DMS153 treated with DMSO at 0.1 percent for 48 hours (cell line): Measurements from ENCODE around the gene SUPT6H.
A peak's percentile ranks its signal among the peaks of the same experiment; 100 is the strongest.
"Not testable (repeated sequence)": the region's sequence is repeated elsewhere in the genome, so short reads cannot be mapped to it uniquely, and the experiment has no call there.

Experiments
- DNase-seq: peaks from one replicate; lab custom pipeline; 2025; ENCODE audit not compliant: unreplicated experiment; lab: John Stamatoyannopoulos, UW

The SUPT6H gene

GRCh38 chr17:28717578-28718332 is 55.8 kb downstream of the SUPT6H start, which contains the start of gene RAB34:
Gene RAB34 (minus strand): TSS chr17:28717868. CDS start chr17:28717266, 602 bp downstream.
- DNase-seq, result peak; percentile 66

DNA sequence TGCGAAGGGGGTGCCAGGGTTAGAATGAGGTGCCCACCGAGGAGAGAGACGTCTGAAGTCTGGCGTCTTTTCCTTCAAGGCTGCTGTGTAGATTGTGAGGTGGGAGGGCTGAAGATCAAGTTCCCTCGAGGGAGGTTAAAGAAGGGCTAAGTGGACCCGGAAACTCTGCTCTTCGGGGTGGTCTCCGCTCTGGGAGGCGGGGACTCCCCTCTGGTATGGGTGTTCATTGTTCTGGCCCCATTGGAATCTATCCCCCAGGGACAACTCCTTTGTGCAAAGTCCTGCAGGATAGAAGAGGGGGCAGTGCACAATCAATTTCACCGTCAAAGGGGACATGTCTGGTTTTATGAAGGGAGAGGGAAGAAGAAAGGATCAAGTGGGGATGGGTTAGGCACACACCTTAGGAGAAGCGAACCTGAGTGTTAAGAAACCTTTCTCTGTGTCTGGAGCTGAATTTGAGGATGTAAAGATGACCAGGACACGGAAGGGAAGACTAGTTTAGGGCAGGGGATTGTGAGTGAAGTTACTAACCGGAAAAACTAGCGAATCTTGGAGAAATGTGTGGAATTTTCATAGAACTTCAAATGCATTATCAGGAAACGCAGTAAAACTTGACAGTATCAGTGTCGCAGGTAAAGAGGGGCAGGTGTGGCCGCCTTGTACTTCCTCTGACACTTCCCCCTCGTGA is 56.5 kb downstream of the SUPT6H start:
- no peak for DNase-seq

DNA sequence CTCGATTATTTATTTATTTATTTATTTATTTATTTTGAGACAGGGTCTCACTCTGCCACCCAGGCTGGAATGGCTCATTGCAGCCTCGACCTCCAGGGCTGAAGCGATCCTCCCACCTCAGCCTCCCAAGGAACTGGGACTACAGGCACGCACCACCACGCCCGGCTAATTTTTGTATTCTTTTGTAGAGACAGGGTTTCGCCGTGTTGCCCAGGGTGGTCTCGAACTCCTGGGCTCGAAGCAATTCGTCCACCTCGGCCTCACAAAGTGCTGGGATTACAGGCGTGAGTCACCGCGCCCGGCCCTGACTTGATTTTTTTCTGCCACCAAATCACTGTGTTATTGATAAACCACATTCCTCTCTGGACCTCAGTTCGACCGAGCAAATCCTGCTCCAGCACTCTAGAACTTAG is 57.0 kb downstream of the SUPT6H start:
- DNase-seq, result no peak

DNA sequence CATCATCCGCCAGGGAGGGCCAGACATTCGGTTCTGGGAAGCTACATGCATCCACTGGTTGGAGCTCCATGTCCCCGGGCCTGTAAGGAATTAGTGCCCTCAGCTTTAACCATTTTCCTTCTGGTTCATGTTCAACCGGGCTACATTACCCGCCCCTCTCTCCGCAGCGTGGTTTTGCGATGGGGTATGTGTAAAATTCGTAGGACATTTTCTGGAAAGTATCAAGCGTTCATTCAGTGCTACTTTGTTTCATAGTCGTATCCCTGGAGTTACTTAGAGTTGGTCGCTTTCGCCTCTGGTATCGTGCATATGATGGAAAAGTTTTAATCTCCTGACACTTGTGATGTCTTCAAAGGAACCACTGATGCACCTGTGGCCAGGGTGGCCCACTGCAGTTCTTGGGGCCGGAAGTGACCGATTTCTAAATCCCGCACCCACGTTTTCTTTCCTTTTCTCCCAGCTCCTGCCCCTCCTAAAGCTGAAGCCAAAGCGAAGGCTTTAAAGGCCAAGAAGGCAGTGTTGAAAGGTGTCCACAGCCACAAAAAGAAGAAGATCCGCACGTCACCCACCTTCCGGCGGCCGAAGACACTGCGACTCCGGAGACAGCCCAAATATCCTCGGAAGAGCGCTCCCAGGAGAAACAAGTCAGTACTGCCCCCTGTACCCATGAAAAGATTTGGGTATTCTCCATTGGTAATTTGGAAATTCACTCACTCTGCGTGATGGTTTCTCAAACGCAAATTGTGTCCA is 58.4 kb downstream of the SUPT6H start:
- DNase-seq, result no peak

DNA sequence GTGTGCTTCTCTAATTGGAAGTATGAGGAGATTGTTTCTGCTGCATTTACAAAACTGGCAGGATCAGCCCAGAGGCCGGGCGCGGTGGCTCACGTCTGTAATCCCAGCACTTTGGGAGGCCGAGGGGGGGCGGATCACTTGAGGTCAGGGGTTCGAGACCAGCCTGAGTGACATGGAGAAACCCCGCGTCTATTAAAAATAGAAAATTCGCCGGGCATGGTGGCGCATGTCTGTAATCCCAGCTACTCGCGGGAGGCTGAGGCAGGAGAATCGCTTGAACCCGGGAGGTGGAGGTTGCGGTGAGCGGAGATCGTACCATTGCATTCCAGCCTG is 59.0 kb downstream of the SUPT6H start:
- DNase-seq, result not testable (repeated sequence)

DNA sequence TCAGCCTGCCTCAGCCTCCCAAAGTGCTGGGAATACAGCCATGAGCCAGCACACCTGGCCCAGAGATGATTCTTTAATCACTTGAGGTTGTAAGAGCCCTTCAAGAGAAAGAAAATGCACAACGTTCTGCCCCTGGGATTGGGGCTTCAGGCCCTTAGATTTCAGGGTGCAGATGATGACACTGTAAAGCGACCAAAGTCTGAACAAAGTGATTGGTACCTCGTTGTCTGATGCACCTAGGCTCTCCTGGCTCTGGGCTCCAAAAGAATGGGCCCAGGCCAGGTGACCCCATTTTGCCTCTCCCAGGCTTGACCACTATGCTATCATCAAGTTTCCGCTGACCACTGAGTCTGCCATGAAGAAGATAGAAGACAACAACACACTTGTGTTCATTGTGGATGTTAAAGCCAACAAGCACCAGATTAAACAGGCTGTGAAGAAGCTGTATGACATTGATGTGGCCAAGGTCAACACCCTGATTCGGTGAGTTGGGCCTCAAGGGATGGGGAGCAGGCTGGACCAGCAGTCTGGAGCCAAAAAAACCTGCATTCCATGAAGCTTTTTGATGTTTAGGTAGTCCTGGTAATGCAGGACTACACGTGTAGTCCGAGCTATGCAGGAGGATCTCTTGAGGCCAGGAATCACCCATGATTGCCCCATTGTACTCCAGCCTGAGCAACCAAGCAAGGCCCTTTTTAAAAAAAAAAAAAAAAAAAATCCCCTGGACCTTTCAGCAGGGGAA is 60.6 kb downstream of the SUPT6H start:
- no peak for DNase-seq

GRCh38 chr17:28723159-28723835 is 61.3 kb downstream of the SUPT6H start:
- DNase-seq, result no peak

DNA sequence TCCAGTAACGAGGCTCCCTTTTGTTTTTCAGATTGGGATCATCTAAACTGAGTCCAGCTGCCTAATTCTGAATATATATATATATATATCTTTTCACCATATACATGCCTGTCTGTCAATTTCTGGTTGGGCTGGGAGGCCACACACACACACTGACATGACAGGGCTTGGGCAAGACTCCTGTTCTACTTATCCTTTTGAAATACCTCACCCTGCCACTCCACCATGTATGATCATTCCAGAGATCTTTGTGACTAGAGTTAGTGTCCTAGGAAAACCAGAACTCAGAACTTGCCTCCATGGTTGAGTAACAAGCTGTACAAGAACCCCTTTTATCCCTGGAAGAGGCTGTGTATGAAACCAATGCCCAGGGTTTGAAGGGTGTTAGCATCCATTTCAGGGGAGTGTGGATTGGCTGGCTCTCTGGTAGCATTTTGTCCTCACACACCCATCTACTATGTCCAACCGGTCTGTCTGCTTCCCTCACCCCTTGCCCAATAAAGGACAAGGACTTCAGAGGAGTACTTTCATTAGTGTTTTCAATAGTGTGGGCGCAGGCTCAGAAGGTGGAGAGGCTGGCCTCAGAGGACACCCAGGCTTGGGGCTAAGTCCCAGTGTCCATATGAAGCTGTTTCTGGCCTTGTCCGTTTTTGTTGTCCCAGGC is 62.0 kb downstream of the SUPT6H start:
- DNase-seq, result not testable (repeated sequence)

GRCh38 chr17:28724500-28725165 is 62.6 kb downstream of the SUPT6H start:
- DNase-seq, result no peak

- DNase-seq, result no peak
Measured at GRCh38 chr17:28725166-28725659, 63.2 kb downstream of the SUPT6H start.

GRCh38 chr17:28725660-28726225 is 63.7 kb downstream of the SUPT6H start:
- DNase-seq, result peak; percentile 48

- DNase-seq, result peak; percentile 43
Measured at GRCh38 chr17:28726226-28726626, 64.2 kb downstream of the SUPT6H start, which contains the start of gene TLCD1. Gene TLCD1 (minus strand): TSS chr17:28726233. CDS start chr17:28726097, 136 bp downstream.

GRCh38 chr17:28726627-28727491 is 64.9 kb downstream of the SUPT6H start:
- peak; percentile 97 for DNase-seq

DNA sequence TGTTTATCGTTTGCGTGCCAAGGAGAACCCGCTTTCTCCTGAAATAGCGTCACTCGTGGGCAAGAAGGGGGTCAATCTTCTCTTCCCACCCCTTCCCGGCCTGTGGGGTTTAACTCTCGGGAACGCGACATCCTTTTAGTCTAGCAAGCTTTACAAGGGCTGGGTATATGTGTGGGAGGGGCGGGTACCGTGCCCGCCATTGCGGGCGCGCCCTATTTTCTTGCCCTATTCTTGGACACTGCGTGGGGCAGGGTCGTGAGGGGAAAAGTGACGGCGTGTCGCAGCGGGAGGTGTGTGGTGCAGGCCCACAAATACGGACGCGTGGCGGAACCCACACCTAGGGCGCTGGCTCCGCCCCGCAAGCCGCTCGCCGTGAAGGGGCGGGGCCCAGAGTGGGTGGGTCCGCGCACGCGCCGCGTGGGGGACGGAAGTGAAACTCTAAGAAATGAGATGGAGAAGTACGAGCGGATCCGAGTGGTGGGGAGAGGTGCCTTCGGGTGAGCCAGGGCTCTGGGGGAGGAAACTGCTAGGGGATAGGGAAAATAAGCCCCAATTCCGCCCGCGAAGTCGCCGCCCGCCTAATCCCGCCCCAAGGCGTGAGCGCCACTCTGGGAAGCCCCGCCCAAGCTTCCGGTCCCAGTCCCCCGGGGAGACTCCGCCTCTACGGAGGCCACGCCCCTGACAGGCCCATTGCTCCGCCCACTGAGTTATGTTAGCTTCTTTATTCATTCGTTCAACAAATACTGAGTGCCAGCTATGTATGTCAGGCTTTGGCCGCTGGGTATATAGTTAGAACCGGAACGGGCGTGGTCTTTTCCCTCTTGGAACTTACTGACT is 66.6 kb downstream of the SUPT6H start, which contains the start of gene NEK8:
Gene NEK8, plus strand, starts transcription at position 425 of the 837 bp plus-strand sequence. Its CDS starts 26 bp downstream, at position 451.
- DNase-seq, result peak; percentile 94

GRCh38 chr17:28729950-28730330 is 67.9 kb downstream of the SUPT6H start:
- DNase-seq, result no peak

DNA sequence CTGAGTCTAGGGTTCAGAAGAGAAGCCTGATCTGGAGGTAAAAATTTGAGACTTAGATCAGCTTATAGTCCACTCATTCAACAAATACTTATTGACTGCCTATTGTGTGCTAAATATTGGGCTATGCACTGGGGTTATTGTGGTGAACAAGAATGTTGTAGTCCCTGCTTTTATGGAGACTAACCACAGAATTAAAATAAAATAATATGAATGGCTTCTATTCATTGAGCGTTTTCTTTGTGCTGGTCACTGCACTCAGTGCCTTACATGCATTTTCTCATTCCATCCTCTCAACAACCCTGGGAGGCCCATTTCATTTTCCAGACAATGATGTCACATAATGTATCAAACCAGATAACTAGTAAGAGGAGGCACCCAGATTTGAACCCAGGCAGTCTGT is 71.3 kb downstream of the SUPT6H start:
- DNase-seq, result no peak

- DNase-seq, result no peak
Measured at GRCh38 chr17:28734712-28735241, 72.8 kb downstream of the SUPT6H start.
